Esophagus squamous epithelium (tissue), 4 donors: ENCODE results near the gene DZIP1.

Experiments used
- CTCF ChIP-seq, 6 experiments: fragments of 450-650 bp in 4 of 6; fragments of 200-600 bp in 2 of 6; sonication (generic) in 2 of 6; IDR thresholded peaks; one replicate each; pipeline ENCODE4 v1.5.1; 2016 to 2019; ENCODE audit warnings: antibody characterized with exemption in 6 of 6, mild to moderate bottlenecking in 4 of 6, moderate library complexity in 4 of 6
- POLR2A ChIP-seq, 4 donors: fragments of 450-650 bp; IDR thresholded peaks; one replicate each; pipeline ENCODE4 v1.6.1; 2017; ENCODE audit warnings: antibody characterized with exemption in 4 of 4, mild to moderate bottlenecking in 4 of 4, moderate library complexity in 3 of 4

GRCh38 chr13:95530178-95530577, 114.3 kb downstream of the DZIP1 start:
- TF ChIP-seq POLR2A (IDR thresholded peaks at IDR 0.05) (no peak), CTCF (IDR thresholded peaks at IDR 0.05) (peak in 1 of 6 experiments; percentile 11)
